ENCODE measurements around the gene CBX6.

The CBX6 gene

DNA sequence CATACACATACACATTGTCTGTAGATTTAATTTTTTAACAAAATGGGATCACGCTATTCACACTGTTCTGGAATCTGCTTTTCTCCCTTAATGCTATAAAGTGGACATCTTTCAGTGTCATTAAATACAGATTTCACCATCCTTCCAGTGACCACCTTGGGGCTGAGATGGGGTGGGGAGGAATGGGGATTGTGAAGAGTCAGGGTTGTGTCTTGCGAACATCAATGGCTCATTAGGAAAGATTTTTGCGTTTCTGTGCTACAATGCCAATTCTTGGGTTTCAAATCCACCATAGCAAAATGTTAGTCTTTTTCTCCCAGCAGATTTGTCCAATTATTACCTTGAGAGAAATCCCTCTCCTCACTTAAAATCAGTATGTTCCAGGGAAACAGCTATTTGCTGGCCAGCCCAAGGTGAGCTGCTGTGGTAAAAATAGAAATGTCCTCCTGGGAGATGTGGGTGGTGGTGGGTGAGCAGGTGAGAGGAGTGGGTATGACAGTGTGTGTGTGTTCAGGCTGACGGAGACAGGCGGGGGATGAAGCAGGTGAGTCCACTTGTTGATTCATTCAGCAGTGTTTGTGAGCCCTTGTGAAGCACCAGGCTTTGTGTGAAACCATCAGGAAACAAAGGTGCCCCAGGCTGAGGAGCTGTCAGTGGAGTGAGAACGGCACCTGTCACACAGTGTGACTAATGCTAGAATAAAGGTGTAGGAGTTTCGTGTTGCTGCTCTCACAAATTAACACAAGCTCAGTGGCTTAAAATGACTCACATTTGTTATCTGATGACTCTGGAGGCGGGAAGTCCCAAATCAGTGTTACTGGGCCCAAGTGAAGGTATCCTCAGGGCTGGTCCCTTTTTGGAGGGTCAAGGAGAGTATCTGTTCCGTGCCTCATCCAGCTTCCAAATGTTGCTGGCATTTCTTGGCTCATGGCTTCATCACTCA lies 1.7 kb upstream of the CBX6 start:
- DNase-seq: peak; percentile 57 to 88

DNA sequence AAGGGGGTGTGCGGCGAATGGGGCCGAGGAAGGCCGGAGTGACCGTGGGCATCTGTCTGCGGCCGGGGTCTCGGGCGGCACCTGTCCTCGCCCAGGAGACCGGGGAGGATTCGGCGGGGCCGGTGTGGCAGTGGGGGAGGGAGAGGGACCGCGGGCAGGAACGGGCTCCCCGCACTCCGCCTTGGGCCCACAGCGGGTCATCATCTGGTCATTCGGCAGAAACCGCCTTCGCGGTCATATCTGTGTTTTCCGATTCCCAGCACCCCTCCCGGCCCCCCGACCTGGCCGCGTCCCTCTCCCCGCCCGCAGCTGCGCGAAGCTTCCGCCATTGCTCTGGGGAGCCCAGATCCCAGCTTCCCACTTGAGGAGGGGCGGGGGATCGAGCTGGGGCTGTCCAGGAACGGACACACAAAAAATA lies 824 bp upstream of the CBX6 start:
- peak in 1 of 2 experiments; percentile 12 for DNase-seq

DNA sequence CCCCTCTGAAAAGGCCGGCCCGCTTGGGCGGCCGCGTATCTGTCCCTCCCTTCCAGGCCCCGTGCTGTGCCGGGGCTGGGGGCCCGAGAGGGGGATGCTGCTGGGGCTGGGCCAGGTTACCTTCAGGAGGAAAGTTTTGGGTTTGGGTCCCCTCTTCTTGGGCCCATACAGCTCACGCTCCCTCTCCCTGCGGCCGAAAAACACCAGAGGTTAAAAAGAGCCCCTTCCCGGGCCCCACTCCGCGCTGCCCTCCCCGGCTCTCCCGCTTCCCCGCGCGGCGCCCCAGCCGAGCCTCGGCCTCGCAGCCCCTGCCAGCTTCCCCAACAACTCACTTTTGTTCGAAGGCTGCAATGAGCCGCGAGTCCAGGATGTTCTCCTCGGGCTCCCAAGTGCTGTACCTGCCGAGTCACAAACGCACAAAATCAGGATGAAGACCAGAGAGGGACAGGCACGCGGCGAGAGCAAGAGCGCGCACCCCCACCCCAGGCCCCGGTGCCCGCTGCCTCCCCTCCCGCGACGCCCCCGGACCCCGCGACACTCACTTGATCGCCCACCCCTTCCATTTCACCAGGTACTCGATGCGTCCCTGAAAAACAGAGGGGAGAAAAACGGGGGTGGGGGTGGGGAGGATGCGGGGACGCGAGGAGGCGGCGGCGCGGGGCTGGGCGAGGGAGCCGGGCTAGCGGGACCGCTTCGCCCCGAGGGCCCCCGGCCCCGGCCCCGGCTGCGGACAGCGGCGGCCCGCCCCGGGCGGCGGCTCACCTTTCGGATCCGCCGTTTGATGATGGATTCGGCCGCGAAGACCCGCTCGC lies 450 bp downstream of the CBX6 start:
- peak; percentile 45 to 55 for DNase-seq

DNA sequence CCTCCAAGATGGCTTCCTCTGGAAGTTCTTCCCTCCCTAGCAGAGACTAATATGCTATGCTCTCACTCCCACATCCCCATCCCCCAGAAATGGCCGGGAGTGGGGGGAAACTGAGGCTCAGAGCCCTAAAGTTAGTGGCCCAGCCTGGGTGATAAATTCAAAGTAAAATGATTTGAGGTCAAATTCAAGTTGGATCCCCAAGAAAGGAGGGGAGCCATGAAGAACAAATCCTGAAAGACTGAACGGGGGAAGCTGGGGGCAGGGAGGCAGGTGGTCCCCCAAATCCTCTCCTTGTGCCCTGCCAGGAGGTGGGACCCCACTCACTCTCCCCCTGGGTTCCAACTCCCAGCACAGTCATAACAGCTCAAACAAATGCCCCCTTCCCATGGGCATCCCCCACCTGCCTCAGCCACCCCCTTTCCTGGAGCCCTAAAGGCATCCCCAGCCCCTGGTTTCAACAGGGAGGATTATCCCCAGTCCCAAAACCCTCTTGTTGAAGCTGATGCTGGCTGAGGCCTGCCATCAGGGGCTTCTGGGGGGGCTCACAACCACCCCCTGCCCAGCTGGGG lies 1.1 kb downstream of the CBX6 start:
- peak in 1 of 2 experiments; percentile 13 for DNase-seq

DNA sequence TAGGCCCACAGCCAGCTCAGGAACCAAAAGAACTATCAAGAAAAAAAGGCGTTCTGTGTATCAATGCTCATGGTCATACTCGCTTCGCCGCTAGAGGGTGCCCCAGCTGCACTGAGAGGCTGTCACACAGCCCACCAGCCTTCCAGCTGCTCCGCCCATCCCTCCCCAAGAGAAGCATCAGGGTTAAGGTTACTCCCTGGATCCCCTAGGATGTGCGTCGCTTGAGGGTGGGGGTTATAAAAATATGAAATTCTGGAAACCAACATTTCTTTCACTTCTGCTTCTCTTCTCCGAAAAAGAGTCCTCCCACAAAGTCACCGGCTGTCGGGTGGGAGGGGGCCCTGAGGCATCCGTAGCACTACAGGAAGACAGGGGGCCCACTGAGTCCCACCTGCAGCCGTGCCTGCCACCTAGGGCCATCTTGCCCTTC lies 1.7 kb downstream of the CBX6 start:
- peak; percentile 84 to 86 for DNase-seq

DNA sequence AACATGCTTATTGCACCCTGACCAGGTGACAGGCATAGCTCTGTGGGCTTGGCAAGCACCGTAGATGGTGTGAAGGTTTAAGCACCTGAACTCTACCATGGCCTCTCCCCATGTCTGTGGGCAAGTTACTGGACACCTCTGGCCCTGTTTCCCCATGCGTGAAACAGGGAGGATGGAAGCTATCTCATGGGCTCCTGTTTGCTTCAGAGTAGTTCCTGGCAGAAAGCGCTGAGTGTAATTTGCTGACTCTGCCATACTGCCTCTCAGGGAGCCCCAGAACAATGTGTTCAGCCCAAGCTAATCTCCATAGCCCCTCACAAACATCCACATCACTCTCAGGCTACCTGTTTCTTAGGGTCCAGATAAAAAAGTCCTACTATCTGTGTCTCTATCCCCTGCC lies 2.4 kb downstream of the CBX6 start:
- DNase-seq: no peak

DNA sequence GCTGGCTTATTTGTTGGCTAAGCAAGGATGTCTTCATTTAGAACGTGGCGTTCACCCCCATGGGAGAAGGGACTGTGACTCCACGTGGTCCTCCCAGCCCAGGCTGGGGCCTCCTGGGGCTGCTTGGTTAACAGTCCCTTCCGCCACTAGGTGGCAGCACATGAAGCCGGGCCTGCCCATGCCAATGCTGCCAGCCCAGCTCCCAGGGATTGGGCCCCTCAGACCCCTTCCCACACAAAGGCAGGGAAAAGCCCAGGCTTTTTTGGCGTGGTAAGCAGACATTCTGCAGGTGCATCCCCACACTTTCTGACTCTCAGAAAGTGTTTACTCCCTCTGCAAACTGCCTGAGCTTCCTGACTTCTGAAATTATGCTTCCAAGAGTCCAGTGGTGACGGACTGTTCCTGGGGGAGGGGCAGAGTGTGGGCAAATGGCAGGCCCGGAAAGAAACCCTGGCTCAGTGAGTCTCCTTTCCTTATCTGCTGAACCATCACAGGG lies 3.1 kb downstream of the CBX6 start:
- peak; percentile 80 to 87 for DNase-seq

DNA sequence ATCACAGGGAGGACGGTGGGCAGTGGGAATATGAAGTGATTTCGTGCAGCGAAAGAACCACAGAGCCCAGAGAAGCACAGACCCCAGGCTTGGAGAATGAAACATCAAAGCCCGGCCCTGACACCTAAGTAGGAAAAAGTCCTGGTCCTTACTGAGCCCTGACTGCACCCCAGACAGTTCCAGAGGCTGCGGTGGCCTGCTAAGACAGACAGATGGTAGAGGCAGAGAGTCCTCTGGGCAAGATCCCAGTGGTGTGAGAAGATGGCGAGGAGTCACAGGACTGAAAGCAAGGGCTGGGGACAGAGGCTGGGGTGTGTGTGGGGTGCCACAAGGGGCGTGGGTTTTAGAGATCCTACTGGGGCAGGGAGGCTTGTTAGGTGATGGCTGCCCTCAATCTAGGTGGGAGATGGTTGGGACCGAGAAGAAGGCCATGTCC lies 3.7 kb downstream of the CBX6 start:
- no peak for DNase-seq

DNA sequence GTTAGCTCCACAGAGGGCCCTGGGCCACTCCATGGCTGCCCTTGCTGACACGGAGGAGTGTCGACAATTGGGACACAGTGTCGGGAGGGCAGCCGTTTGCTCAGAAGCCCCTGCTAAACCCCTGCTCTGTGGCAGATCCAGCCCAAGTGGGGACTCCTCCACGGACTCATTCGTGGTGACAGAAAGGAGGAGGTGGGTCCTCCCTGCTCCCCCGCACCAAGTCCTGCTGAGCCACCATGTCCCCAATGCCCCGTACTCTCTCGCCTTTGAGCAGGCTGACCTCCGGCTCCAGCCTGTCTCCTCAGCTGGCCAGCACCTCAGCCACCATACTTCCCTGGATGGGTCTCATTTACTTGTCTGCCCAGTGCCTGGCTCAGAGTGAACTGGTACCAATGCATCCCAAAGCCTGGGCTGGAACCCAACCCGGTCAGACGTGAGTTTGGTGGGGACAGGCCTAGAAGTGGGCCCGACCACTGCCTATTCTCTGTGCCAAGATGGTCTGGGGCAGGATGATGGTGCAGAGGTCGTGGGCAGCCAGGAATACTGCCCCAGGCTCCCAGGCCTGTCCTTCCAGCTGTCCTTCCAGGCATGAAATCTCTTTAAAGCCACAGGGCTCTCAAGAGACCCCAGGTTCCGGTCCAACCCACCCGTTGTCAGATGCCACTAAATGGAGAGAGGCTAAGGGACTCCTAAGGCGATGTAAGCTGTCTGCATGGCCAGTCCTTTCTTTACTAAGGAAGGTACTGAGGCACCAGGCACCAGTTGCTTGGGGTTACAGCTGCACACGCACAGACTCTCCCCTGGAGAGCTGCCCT lies 4.3 kb downstream of the CBX6 start:
- DNase-seq: no peak

DNA sequence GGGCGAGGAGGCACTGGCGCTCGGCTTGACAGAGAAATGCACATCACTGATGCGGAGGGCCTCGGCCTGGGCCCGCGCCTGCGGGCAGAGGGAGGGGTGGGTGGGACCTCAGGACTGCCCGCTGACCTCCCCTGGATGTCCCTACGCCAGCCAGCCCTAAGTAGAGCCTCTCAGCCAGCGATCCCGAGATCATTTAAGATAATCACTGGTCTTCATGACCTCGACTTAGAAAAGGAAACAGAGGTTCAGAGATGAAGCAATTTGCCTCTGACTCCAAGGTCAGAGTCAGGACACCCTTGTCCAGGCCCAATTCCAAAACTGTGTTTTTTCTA lies 4.9 kb downstream of the CBX6 start:
- no peak for DNase-seq

DNA sequence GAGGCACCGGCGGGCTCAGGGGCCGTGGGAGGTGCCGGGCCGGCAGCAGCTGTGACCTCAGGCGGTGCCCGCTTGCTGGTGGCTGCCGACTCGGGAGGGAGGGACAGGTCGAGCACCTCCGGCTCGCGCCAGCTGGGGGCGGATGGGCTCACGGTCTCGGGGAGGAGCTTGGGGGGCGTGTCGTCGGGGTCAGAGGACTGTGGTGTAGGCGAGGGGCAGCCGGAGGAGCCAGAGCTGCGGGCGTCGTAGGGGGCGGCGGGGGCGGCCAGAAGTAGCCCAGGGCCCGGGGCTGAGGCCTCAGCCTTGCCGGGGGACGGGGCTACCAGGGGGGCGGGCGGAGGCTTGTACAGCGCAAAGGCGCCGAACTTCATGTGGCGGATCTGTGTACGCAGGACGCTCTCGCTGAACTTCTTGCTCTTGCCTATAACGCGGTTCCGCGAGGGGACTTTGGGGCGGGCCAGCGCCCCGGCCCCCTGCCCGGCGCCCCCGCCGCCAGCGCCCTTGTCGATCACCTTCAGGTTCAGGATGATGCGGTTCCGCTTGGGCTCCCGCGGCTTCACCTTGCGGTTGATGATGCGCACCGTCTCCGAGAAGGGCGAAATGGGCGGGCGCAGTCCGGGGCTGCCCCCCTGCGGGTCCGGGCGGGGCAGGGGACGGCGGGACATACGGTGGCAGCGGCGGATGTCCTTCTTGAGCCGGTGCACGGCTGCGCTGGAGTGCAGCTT lies 5.5 kb downstream of the CBX6 start:
- no peak for DNase-seq

DNA sequence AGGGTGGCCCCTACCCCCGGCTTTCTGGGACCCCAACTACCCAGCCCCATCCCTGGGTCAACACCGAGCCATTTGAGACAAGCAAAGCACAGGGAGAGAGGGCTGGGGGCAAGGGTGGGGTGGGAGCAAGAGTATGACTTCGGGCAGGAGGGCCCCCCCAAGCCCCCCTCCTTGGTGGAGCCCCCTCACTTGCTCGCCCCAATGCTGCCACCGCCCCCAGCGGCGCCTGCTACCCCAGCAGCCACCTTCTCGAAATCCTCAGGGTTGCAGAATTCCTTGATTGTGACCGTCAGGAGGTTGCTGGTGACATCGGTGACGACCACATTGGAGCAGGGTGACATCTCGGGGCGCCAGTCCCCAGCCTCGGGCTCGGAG lies 6.0 kb downstream of the CBX6 start:
- DNase-seq: no peak

DNA sequence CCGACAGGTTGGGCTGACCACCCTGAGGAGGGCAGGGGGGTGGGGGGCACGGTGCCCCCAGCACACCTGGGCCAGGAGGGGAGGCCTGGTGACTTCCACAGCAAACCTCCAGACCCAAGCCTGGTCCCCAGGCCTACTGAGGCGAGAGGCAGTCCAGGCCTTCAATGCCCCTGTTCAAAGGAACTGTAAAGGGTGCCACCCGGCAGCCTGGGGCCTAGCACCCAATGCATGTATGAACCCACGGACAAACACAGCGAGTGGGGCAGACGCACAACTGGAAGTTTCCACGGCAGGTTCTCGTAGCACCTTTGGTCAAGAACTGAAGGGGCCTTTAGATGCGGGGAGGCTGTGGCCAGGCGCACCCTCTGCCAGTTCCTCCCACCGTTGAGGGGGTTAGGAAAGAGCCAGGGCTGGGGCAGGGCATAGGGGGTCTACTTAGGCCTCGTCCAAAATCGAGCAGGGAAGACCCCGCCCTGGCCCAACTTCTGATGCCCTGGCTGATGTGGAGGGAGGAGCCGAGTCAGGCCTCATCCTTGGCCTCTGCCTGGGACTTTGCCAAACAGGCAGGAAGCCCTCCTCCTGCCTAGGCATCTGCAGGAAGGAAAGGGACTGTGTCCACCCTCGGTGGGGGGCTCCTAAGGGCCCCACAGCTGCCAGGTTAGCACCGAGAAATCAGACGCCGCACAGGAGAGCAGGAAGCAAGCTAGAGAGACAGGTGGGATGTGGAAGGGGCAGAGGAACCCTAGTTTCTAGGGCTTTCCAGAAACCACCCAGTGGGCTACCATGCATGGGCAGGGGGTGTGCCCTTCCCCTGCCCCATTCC lies 6.6 kb downstream of the CBX6 start:
- DNase-seq: no peak

DNA sequence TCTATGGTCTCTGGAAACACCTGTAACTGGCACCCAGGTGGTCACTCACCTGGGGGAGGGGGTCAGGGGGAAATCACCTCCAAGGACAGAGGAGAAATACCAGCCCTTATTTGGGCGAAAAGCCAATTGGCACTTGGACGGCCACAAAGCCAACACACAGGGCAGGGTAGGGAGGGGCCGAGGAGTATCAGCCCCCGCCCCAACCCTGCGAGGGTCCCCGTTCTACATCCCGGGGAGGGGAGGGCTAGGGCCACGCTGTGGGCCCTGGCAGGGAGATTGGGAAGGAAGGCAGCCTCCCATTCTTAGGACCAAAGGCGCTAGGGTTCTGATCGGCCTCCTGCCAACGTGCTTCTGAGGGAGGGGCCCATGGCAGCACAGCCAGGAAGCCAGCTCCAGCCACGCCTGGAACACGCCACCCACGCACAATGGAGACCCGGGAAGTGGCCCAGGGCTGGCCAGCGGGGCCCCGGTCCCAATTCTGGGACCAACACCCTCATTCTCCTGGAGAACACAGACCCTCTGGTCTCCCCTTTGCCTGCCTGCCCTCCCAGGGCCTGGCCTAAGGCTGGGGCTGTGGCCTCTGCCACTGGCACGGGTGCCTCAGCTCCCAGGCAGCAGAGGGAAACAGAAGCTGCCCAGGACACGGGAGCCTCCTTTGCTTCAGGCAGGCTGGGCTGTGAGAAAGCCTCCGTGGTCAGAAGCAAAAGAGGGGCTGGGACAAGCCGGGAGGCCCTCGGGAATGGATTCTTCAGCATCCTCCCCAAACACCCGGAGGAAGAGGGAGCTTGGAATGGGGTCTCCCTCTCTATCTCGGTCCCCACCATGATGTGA lies 7.4 kb downstream of the CBX6 start:
- DNase-seq: no peak

DNA sequence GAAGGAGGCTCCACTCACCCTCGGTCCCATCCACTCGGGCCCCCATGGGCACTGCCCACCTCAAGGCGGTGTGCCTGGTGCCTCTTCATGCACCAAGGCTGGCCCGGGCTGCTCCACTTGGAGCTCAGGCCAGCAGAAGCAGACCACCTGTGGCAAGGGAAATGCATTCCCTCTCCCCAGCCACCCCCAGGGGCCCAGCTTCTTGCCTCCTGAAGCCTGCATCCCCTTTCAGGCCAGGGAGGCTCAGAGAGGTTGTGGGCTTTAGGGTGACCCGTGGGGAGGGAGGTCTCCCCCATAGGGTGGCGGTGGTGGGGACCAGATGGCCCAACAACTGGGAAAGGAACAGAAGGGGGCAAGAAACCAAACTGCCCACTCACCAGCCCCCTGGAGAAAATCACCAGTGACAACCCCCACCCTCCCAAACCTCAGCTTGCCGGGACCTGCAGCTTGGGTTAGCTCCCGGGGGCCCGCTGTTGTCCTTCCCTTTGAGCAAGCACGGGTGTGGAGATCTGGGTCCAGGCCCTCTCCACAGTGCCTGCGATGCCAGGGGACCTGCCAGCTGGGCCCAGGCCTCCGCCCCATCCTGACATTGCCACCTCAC lies 8.4 kb downstream of the CBX6 start:
- no peak for DNase-seq

DNA sequence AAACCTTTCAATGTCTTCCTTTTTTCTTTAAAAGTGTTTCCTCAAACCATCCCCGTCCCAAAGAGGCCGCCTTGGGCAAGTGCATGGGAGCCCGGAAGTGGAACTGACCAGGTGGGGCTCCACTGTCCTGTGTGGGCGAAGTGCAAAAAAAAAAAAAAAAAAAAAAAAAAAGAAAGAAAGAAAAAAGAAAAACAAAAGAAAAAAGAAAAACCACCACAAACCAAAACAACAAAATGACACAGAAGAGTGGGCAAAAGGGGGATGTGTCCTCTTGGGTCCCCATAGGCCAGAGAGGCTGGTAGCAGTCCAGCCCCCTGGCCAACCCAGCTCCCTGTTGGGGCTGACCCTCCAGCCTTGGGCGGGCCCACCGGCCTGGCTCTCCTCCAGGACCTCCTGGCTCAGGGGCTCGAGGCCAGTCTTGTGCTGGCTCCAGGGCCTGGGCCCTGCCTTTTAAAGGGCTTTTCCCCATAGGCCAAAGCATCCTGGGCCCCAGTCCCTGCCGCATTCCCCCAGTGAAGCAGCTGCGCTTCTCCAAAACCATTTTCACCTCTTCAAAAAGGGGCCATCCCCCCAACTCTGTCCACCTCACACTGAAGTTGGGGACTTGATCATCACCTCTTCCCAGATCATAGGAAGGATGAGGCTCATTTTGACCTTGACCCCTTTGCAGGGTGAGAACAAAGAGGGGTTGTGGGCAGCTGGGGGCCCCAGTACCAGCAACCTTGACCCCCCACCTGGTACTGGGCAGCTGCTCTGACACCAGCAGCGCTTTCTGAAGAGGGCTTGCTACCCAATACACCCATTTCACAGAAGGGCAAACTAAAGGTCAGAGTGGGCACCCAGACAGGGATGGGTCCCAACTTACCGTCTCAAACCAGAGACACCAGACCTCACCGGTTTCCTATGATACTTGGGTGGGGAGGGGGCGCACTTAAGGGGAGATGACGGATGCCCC lies 9.4 kb downstream of the CBX6 start:
- no peak for DNase-seq

DNA sequence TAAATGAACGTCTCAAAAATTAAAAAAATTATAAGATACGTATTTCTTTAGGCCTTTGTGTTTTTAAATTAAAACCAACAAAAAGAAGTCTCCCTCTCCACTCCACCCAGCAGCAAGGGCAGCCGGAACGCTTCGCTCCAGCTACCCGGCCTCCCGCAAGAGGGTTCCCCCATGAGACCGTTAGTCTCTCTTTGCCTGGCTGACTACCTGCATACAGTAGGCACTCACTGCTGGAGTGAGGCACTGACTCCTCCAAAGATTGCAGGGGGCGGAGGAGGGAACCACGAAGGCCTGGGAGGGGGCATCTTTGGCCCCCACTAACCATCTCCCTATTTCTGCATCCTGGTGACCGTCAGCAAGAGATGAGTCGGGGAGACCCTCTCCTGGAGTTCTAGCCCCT lies 10.1 kb downstream of the CBX6 start:
- no peak for DNase-seq

DNA sequence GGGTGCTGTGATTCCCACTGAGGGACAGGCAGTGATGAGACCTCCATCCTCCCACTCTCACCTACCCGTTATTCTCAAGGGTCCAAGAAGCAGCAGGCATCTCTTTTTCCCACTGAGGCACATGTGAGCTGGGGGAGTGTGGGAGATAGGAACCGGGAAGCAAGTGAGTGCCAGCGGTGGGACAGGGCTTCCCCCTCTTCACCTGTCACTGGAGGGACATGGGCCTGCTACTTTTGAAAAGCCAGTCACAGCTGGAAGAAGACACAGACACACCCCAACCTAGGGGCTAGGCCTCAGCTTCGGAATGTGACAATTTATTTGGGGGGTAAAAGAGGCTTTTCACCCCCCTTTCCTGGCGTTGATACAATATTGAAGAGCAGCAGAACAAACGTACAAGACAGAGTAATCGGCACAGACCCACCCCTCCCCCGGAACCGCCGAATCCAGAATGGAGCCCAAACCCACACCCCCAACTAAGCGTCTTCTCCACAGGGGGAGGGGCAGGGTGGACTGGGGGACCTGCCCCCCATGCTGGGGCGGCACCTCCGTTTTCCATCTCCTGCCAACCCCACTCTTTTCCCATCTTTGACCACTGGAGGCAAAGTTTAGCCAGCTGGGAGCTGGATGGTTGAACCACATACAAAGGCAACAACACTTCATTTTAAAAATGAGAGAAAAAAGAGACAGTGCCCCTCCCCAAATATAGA lies 10.7 kb downstream of the CBX6 start:
- DNase-seq: no peak
